CD4-positive, alpha-beta T cell treated with Interleukin-15 for 4 hours (primary cell): ENCODE results near the gene SBDS.
"Not testable (repeated sequence)": the region's sequence is repeated elsewhere in the genome, so short reads cannot be mapped to it uniquely, and the experiment has no call there.

Experiments
- DNase-seq: peaks from one replicate; pipeline ENCODE4 v3.0.0-alpha.2; 2020; ENCODE audit warnings: low spot score

The SBDS gene

GRCh38 chr7:66994691-66995049, 716 bp downstream of the SBDS start:
- DNase-seq = peak; percentile 77

- not testable (repeated sequence) for DNase-seq
These were observed 1.3 kb downstream of the SBDS start for GRCh38 chr7:66994051-66994450.

GRCh38 chr7:66989552-66989951, 5.8 kb downstream of the SBDS start:
- not testable (repeated sequence) for DNase-seq

- not testable (repeated sequence) for DNase-seq
These were observed 15.1 kb downstream of the SBDS start for GRCh38 chr7:66980336-66980735.

- DNase-seq = not testable (repeated sequence)
These were observed 16.4 kb downstream of the SBDS start for GRCh38 chr7:66979013-66979412.

- not testable (repeated sequence) for DNase-seq
These were observed 17.1 kb downstream of the SBDS start for GRCh38 chr7:66978312-66978711.

- no peak for DNase-seq
These were observed 20.3 kb downstream of the SBDS start for GRCh38 chr7:66974986-66975590.

- DNase-seq = no peak
These were observed 25.1 kb downstream of the SBDS start for GRCh38 chr7:66970310-66970709.

GRCh38 chr7:66969001-66969400, 26.4 kb downstream of the SBDS start:
- DNase-seq = not testable (repeated sequence)

GRCh38 chr7:66967029-66967428, 28.4 kb downstream of the SBDS start:
- no peak for DNase-seq

- no peak for DNase-seq
These were observed 31.0 kb downstream of the SBDS start for GRCh38 chr7:66964411-66964810.

- DNase-seq = no peak
These were observed 34.3 kb downstream of the SBDS start for GRCh38 chr7:66961096-66961495.

- no peak for DNase-seq
These were observed 35.2 kb downstream of the SBDS start for GRCh38 chr7:66960192-66960591.

GRCh38 chr7:66958538-66959350, 36.6 kb downstream of the SBDS start:
- no peak for DNase-seq

GRCh38 chr7:66957595-66958290, 37.6 kb downstream of the SBDS start:
- no peak for DNase-seq

- DNase-seq = no peak
These were observed 42.4 kb downstream of the SBDS start for GRCh38 chr7:66953044-66953427.

- DNase-seq = no peak
These were observed 42.9 kb downstream of the SBDS start for GRCh38 chr7:66952343-66953043.

GRCh38 chr7:66950763-66951162, 44.6 kb downstream of the SBDS start:
- no peak for DNase-seq

- DNase-seq = no peak
These were observed 45.1 kb downstream of the SBDS start for GRCh38 chr7:66950311-66950710.

GRCh38 chr7:66948480-66949109, 46.8 kb downstream of the SBDS start:
- DNase-seq = no peak

GRCh38 chr7:66946545-66946944, 48.8 kb downstream of the SBDS start:
- DNase-seq = no peak

GRCh38 chr7:66939325-66939724, 56.1 kb downstream of the SBDS start:
- no peak for DNase-seq
